GM12878 (cell line): Measurements from ENCODE around the gene PATJ. TPM values are rescaled to one million over a fixed set of nuclear protein-coding genes. Genes with fewer than 3 reads are reported as not detected.

ENCODE experiments used
- ATAC-seq: fragments of 200-7000 bp; cut with Tn5 transposase; 3 replicates; pipeline ENCODE4 v1.9.1; 2020; ENCODE audit warnings: mild to moderate bottlenecking, moderate library complexity
- BruUV-seq: library from RNA; stranded (reverse); fragments of 400-500 nt; replicated peaks from 2 replicates; lab custom pipeline; 2021; lab: Mats Ljungman, UMichigan
- CTCF ChIA-PET: fragments of 300-600 bp; sonication (Branson Sonifier 250); formaldehyde crosslinking; extraction: SDS; loops from one replicate; lab custom pipeline; 2021; ENCODE audit warnings: inconsistent platforms; lab: Yijun Ruan, JAX
- POLR2A ChIA-PET: fragments of 350-600 bp; formaldehyde crosslinking; extraction: SDS; loops from one replicate; lab custom pipeline; 2021; ENCODE audit warnings: inconsistent platforms; lab: Charles Lee
- RAD21 ChIA-PET: fragments of 300-600 bp; sonication (Branson Sonifier 250); formaldehyde crosslinking; loops from one replicate; lab custom pipeline; 2023; ENCODE audit warnings: antibody characterized with exemption; ENCODE audit not compliant: unreplicated experiment; lab: Charles Lee
- SMC1A ChIA-PET: fragments of 300-600 bp; sonication (Branson Sonifier 250); formaldehyde crosslinking; loops from one replicate; lab custom pipeline; 2023; ENCODE audit not compliant: unreplicated experiment, uncharacterized antibody; lab: Charles Lee
- DNase-seq: peaks from one replicate; pipeline ENCODE4 v3.0.0-alpha.2; 2011; ENCODE audit warnings: low read depth, low spot score
- FAIRE-seq: peaks from 3 replicates; lab custom pipeline; 2011; peaks lifted over from hg19 to GRCh38; lab: Jason Lieb, UNC
- H2AFZ ChIP-seq: 2 replicates; pipeline ENCODE4 v1.6.0; 2011; ENCODE audit warnings: low read depth, low read length, control low read depth; ENCODE audit not compliant: control insufficient read depth
- H3K27ac ChIP-seq: 2 replicates; pipeline ENCODE4 v1.5.1; 2011; ENCODE audit warnings: control low read depth; ENCODE audit not compliant: control insufficient read depth, insufficient read depth
- H3K27me3 ChIP-seq, 2 experiments: replicated peaks in 1 of 2; 2 replicates each; pipeline versions ENCODE4 v1.6.0 to v1.6.1; 2011; ENCODE audit warnings: low read length in 1 of 2; ENCODE audit not compliant: control insufficient read depth in 2 of 2, insufficient read depth in 2 of 2
- H3K36me3 ChIP-seq, 2 experiments: 2 replicates each; pipeline ENCODE4 v1.5.1; 2011; ENCODE audit warnings: low read length in 1 of 2; ENCODE audit not compliant: control insufficient read depth in 2 of 2, insufficient read depth in 2 of 2
- H3K4me1 ChIP-seq: 2 replicates; pipeline ENCODE4 v1.6.1; 2011; ENCODE audit warnings: mild to moderate bottlenecking, low read length, moderate library complexity, mixed read lengths; ENCODE audit not compliant: control insufficient read depth, insufficient read depth
- H3K4me2 ChIP-seq: 2 replicates; pipeline ENCODE4 v1.6.0; 2011; ENCODE audit warnings: control low read depth; ENCODE audit not compliant: control insufficient read depth, insufficient read depth
- H3K4me3 ChIP-seq: fragments of 200-600 bp; sonication (generic); 2 replicates; pipeline ENCODE4 v1.5.1; 2016
- H3K79me2 ChIP-seq: 2 replicates; pipeline ENCODE4 v1.6.0; 2011; ENCODE audit warnings: low read length; ENCODE audit not compliant: control insufficient read depth, insufficient read depth
- H3K9ac ChIP-seq: 2 replicates; pipeline ENCODE4 v1.8.0; 2011; ENCODE audit warnings: low read length, control low read depth, mixed read lengths; ENCODE audit not compliant: control insufficient read depth, insufficient read depth
- H3K9me3 ChIP-seq: replicated peaks from 3 replicates; pipeline ENCODE4 v1.5.1; 2011; ENCODE audit warnings: mild to moderate bottlenecking, low read length; ENCODE audit not compliant: control insufficient read depth, insufficient read depth
- H4K20me1 ChIP-seq: 2 replicates; pipeline ENCODE4 v1.6.0; 2011; ENCODE audit not compliant: control insufficient read depth, insufficient read depth
- BMI1 ChIP-seq: fragments of 450-650 bp; IDR thresholded peaks from 2 replicates; pipeline ENCODE4 v1.6.1; 2016; ENCODE audit warnings: mild to moderate bottlenecking, moderate library complexity, borderline replicate concordance
- CBFB ChIP-seq: IDR thresholded peaks from 2 replicates; pipeline ENCODE4 v1.6.1; 2016; ENCODE audit warnings: antibody characterized with exemption, low read depth
- CHD1 ChIP-seq: IDR thresholded peaks from 2 replicates; pipeline ENCODE4 v1.6.1; 2012; ENCODE audit warnings: low read depth, low read length, improper control_type of control experiment
- IKZF2 ChIP-seq, 2 experiments: fragments of 450-650 bp; IDR thresholded peaks; 2 replicates each; pipeline ENCODE4 v1.6.1; 2017; ENCODE audit warnings: mild to moderate bottlenecking in 2 of 2, moderate library complexity in 2 of 2
- MLLT1 ChIP-seq: fragments of 450-650 bp; IDR thresholded peaks from 2 replicates; pipeline ENCODE4 v1.6.1; 2016; ENCODE audit warnings: mild to moderate bottlenecking
- MTA3 ChIP-seq: IDR thresholded peaks from 2 replicates; pipeline ENCODE4 v1.6.1; 2012; ENCODE audit warnings: low read length, inconsistent platforms, borderline replicate concordance
- NFYA ChIP-seq: IDR thresholded peaks from 2 replicates; pipeline ENCODE4 v1.6.1; 2011; ENCODE audit warnings: low read depth, mild to moderate bottlenecking, low read length, improper control_type of control experiment, borderline replicate concordance
- NR2F1 ChIP-seq: fragments of 450-650 bp; conservative IDR thresholded peaks from 2 replicates; pipeline ENCODE4 v1.6.1; 2017; ENCODE audit warnings: mild to moderate bottlenecking
- POU2F2 ChIP-seq: IDR thresholded peaks from 3 replicates; pipeline ENCODE4 v1.6.1; 2011; ENCODE audit warnings: low read depth, mild to moderate bottlenecking, low read length, borderline replicate concordance
- RB1 ChIP-seq: fragments of 450-650 bp; formaldehyde crosslinking; IDR thresholded peaks from 2 replicates; pipeline ENCODE4 v1.6.1; 2017; ENCODE audit warnings: mild to moderate bottlenecking, borderline replicate concordance
- SREBF1 ChIP-seq: IDR thresholded peaks from 2 replicates; pipeline ENCODE4 v1.6.1; 2012; ENCODE audit warnings: mild to moderate bottlenecking, low read length
- SRF ChIP-seq, 2 experiments: IDR thresholded peaks; 2 replicates each; pipeline ENCODE4 v1.6.1; 2011; ENCODE audit warnings: low read depth in 2 of 2, low read length in 2 of 2, mild to moderate bottlenecking in 1 of 2, moderate library complexity in 1 of 2
- STAT1 ChIP-seq: fragments of 450-650 bp; conservative IDR thresholded peaks from 2 replicates; pipeline ENCODE4 v1.6.1; 2014; ENCODE audit warnings: antibody characterized with exemption, mild to moderate bottlenecking
- SUPT20H ChIP-seq: IDR thresholded peaks from 2 replicates; pipeline ENCODE4 v1.6.1; 2011; ENCODE audit warnings: low read depth, mild to moderate bottlenecking, low read length, moderate library complexity, borderline replicate concordance; ENCODE audit not compliant: control insufficient read depth
- TARDBP ChIP-seq: IDR thresholded peaks from 2 replicates; pipeline ENCODE4 v1.6.1; 2016; ENCODE audit warnings: borderline replicate concordance
- TCF12 ChIP-seq: IDR thresholded peaks from 2 replicates; pipeline ENCODE4 v1.6.1; 2011; ENCODE audit warnings: low read depth, mild to moderate bottlenecking, low read length
- ZNF217 ChIP-seq: fragments of 450-650 bp; IDR thresholded peaks from 2 replicates; pipeline ENCODE4 v1.6.1; 2017; ENCODE audit warnings: antibody characterized with exemption, mild to moderate bottlenecking
- ZNF24 ChIP-seq: fragments of 450-650 bp; IDR thresholded peaks from 2 replicates; pipeline ENCODE4 v1.6.1; 2017; ENCODE audit warnings: antibody characterized with exemption, mild to moderate bottlenecking
- ZNF384 ChIP-seq: IDR thresholded peaks from 2 replicates; pipeline ENCODE4 v1.6.1; 2012; ENCODE audit warnings: low read depth, mild to moderate bottlenecking, low read length, improper control_type of control experiment, borderline replicate concordance
- ZNF592 ChIP-seq: fragments of 450-650 bp; IDR thresholded peaks from 2 replicates; pipeline ENCODE4 v1.6.1; 2017; ENCODE audit warnings: mild to moderate bottlenecking, moderate library complexity
- WGBS: methylation state at CpG from one replicate; pipeline ENCODE4 v1.1.6; 2016; ENCODE audit warnings: low lambda C conversion rate; ENCODE audit not compliant: insufficient replicate concordance, insufficient coverage; ENCODE audit errors: missing lambda C conversion rate; 5-methylcytosine and 5-hydroxymethylcytosine counted together
- in situ Hi-C: fragments of 300-500 bp; cut with MboI; formaldehyde crosslinking; loops from 9 replicates; pipeline ENCODE4 v1.14.3; 2018; ENCODE audit warnings: mixed read lengths
- intact Hi-C: fragments of 100-400 bp; cut with micrococcal nuclease; formaldehyde crosslinking; loops from one replicate; pipeline ENCODE4 v1.14.2; 2022; ENCODE audit not compliant: unreplicated experiment
- polyA plus RNA-seq, 11 experiments: library from polyadenylated mRNA; depleted of rRNA in 4 of 11; unstranded in 6 of 11; stranded (reverse) in 5 of 11; fragments of >200 nt; fragmentation: Nextera tagmentation in 4 of 11; fragmentation: Illumina TruSeq in 1 of 11; extraction: Ambion mirVana in 4 of 11; extraction: Trizol in 1 of 11; gene quantifications; 1 replicate in 1 of 11; 2 replicates in 10 of 11; pipeline versions ENCODE4 v1.2.1 to v1.2.3, GENCODE V29; 2011 to 2016; ENCODE audit warnings: inconsistent platforms in 2 of 11, missing spikeins in 2 of 11, low read depth in 1 of 11
- total RNA-seq, 4 experiments: library from RNA; depleted of rRNA in 3 of 4; stranded (reverse); fragments of >200 nt in 3 of 4; fragmentation: Illumina TruSeq in 1 of 4; extraction: Trizol in 1 of 4; gene quantifications; 2 replicates each; pipeline versions ENCODE4 v1.2.1 to v1.2.3, GENCODE V29; 2013 to 2021

Gene PATJ
- total and polyA plus RNA-seq, 10 of the 15 experiments (the other 5 are each of a cell fraction or from before 2014, with no cell fraction given): 2.8 to 13.9 (median 6.9) TPM

- TF ChIP-seq CBFB: no peak
- TF ChIP-seq ZNF217: no peak
- TF ChIP-seq ZNF384: no peak
- no peak for TF ChIP-seq IKZF2 (IDR thresholded peaks at IDR 0.05)
- TF ChIP-seq TCF12: no peak
- TF ChIP-seq CHD1: no peak
- no peak for TF ChIP-seq SREBF1
- TF ChIP-seq STAT1: no peak
- TF ChIP-seq NR2F1: no peak
- TF ChIP-seq TARDBP: no peak
- no peak for TF ChIP-seq BMI1
- TF ChIP-seq NFYA: no peak
These were observed 261.5 kb downstream of the PATJ start (continued) for GRCh38 chr1:62003777-62004176.

GRCh38 chr1:62006690-62007089 is 264.4 kb downstream of the PATJ start:
- Histone ChIP-seq H3K79me2 (no peaks in the 10 kb centered on the region), H3K9me3 (no peaks in the 10 kb centered on the region), H3K4me2 (no peak overlapping the region), H4K20me1 (no peaks in the 10 kb centered on the region), H3K36me3 (no peaks in the 10 kb centered on the region), H3K4me1 (no peaks in the 10 kb centered on the region), H3K4me3 (no peak overlapping the region), H2AFZ (no peak overlapping the region), H3K27me3 (no peaks in the 10 kb centered on the region), H3K9ac (no peak overlapping the region), H3K27ac (no peak overlapping the region)
- CTCF ChIA-PET: interaction anchor here (1.5 kb wide), 1 partner anchor 11 kb away, joined by 5 read pairs; no protein-coding TSS in a partner anchor
- 39% methylated on average over 2 of the region's 2 CpGs for WGBS
- POLR2A ChIA-PET: no interaction called here
- ATAC-seq (no peak), FAIRE-seq (no peak), DNase-seq (no peak)
- SMC1A ChIA-PET: interaction anchor here (0.9 to 1.7 kb wide), 2 partner anchors 10 to 76 kb away, joined by 3 to 4 read pairs; no protein-coding TSS in a partner anchor
- in situ Hi-C loops (no loop called here), intact Hi-C loops (no loop called here)
- no TSS peak for BruUV-seq
- RAD21 ChIA-PET: no interaction called here
- no peak for TF ChIP-seq SRF (IDR thresholded peaks at IDR 0.05; ENCODE audit: low read depth in 2 of 2, low read length in 2 of 2)
- TF ChIP-seq RB1: no peak
- no peak for TF ChIP-seq ZNF592
- TF ChIP-seq MLLT1: no peak
- TF ChIP-seq ZNF24: no peak
- no peak for TF ChIP-seq POU2F2
- TF ChIP-seq SUPT20H: no peak
- TF ChIP-seq MTA3: no peak
